ENCODE data around the gene MGAT3.
"Not testable (repeated sequence)": the region's sequence is repeated elsewhere in the genome, so short reads cannot be mapped to it uniquely, and the experiment has no call there.

MGAT3 gene

DNA sequence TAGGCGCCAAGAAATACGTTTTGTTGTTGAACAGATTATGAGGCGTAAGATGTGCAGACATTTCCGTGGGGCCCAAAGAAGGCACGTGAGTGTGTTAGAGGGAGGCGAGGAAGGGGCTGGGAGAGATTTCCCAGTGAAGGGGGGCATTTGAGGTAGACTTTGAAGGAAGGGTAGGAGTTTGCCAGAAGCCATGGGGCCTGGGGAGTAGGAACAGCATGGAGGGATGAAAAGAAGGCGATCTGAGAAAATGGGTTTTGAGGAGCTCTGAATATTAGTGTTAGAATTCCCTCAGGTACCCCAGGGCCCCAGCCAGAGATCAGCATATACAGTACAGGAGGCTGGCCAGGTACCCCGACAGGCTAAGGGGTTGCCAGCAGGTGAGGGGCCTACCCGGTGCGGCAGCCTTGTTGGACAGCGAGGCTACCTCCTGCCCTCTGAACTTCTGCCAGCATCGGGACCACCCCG lies 44.9 kb downstream of the MGAT3 start:
- no peaks in the 10 kb centered on the region for H3K27me3 ChIP-seq (ENCODE audit: control insufficient read depth, insufficient read depth, low read length)
- H3K9ac ChIP-seq (ENCODE audit: low read depth, low read length), result peak overlapping the region; percentile 91
- peaks cover 27% of the 10 kb centered on the region for H3K36me3 ChIP-seq (ENCODE audit: insufficient read depth, low read length)
- no peaks in the 10 kb centered on the region for H3K9me3 ChIP-seq (replicated peaks; ENCODE audit: low read length)
- peaks cover 11% of the 10 kb centered on the region for H3K4me1 ChIP-seq (ENCODE audit: control insufficient read depth, insufficient read depth, low read length)
- H3K4me2 ChIP-seq (ENCODE audit: low read length), result peak overlapping the region; percentile 85
- H3K4me3 ChIP-seq (ENCODE audit: low read length), result peak overlapping the region; percentile 88

DNA sequence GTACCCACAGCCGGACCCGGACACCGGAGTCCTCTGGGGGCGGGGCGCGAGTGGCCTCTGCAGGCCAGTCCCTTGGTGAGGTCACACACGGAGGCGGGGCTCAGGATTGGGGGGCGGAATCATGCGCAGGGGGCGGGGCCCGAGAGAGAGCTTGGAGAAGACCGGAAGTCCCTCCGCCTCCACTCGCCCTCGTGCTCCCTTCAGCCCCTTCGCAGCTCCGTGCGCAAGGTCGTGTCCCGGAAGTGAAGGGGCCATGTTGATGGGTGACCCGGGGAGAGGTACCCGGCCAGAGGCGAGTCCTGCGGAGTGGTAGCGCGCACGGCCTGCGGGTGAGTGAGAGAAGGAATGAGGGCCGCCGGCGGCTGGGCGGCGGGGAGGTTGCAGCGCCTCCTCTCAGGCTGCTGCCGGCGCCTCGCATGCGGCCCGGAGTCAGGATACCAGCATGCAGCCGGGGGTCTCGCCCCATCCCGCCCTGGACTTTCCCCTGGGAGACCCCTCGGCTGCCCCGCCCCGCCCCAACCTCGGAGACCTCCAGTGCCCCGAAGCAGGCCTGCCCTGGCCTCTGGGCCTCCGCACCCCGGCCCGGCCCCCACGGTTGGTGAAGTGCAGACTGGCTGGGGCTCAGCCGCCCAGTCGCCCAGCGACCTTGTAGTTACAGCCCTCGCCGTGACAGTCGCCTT lies 45.4 kb downstream of the MGAT3 start, which contains the start of gene MIEF1:
Gene MIEF1, plus strand, starts transcription at position 182 of the 680 bp plus-strand sequence. CDS start 9,005 bp downstream, outside the sequence.
- H3K27me3 ChIP-seq (ENCODE audit: control insufficient read depth, insufficient read depth, low read length), result no peaks in the 10 kb centered on the region
- peak within 1 kb of the TSS; percentile 91 for H3K9ac ChIP-seq (ENCODE audit: low read depth, low read length)
- H3K4me1 ChIP-seq (ENCODE audit: control insufficient read depth, insufficient read depth, low read length), result peaks cover 11% of the 10 kb centered on the region
- peak within 1 kb of the TSS; percentile 88 for H3K4me3 ChIP-seq (ENCODE audit: low read length)
- peaks cover 31% of the 10 kb centered on the region for H3K36me3 ChIP-seq (ENCODE audit: insufficient read depth, low read length)
- no peaks in the 10 kb centered on the region for H3K9me3 ChIP-seq (replicated peaks; ENCODE audit: low read length)
- H3K4me2 ChIP-seq (ENCODE audit: low read length), result peak within 1 kb of the TSS; percentile 85

DNA sequence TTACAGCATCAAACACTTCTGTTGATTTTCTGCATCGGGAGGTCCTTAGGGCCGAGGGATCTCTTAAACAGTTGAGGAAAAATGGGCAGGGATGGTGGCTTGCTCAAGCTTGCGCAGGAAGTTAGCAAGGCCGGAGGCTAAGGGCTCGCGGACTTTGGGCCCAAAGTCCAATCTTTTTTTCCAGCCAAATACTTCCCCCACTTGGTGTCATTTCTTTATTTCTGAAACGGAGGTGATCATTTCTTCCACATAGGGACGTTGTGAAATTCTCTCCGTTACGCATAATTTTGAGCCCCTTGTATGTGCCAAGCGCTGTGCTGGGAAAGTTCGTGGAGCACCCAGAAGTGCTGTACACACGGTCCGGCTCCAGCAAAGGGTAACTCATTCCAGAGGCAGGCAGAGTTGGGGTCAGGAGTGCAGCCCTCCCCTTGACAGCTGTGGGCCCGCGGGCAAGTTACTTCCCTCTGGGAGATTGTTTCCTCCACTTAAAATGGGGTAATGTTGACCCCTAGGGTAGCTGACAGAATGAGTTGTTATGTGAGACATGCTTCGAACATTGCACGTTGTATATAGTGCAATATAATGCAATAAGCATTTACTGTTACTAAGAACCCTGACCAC lies 46.1 kb downstream of the MGAT3 start:
- Histone ChIP-seq H3K4me3 (ENCODE audit: low read length) (peak overlapping the region; percentile 88), H3K9ac (ENCODE audit: low read depth, low read length) (peak overlapping the region; percentile 91), H3K36me3 (ENCODE audit: insufficient read depth, low read length) (peaks cover 33% of the 10 kb centered on the region), H3K9me3 (replicated peaks; ENCODE audit: low read length) (no peaks in the 10 kb centered on the region), H3K4me1 (ENCODE audit: control insufficient read depth, insufficient read depth, low read length) (peaks cover 11% of the 10 kb centered on the region), H3K4me2 (ENCODE audit: low read length) (peak overlapping the region; percentile 85), H3K27me3 (ENCODE audit: control insufficient read depth, insufficient read depth, low read length) (no peaks in the 10 kb centered on the region)

DNA sequence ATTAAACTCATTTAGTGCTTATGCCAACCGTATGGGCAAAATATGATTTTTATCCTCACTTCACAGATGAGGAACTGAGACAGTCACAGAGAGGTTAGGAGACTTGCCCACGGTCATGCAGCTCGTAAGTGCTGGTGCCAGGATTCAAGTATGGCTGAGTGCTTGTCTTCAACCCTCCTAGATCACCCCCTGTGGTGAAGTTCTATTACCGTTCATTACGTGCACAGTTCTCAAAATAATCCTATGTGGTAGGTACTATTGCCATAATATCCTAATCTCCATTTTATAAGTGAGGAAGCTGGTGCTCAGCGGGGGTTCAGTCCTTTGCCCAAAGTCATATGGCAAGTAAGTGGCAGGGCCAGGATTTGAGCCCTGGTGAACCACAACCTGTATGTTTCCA lies 46.8 kb downstream of the MGAT3 start:
- Histone ChIP-seq H3K4me2 (ENCODE audit: low read length) (peak overlapping the region; percentile 85), H3K9ac (ENCODE audit: low read depth, low read length) (peak overlapping the region; percentile 91), H3K4me3 (ENCODE audit: low read length) (peak overlapping the region; percentile 88), H3K9me3 (replicated peaks; ENCODE audit: low read length) (no peaks in the 10 kb centered on the region), H3K36me3 (ENCODE audit: insufficient read depth, low read length) (peaks cover 40% of the 10 kb centered on the region), H3K27me3 (ENCODE audit: control insufficient read depth, insufficient read depth, low read length) (no peaks in the 10 kb centered on the region), H3K4me1 (ENCODE audit: control insufficient read depth, insufficient read depth, low read length) (peaks cover 11% of the 10 kb centered on the region)

DNA sequence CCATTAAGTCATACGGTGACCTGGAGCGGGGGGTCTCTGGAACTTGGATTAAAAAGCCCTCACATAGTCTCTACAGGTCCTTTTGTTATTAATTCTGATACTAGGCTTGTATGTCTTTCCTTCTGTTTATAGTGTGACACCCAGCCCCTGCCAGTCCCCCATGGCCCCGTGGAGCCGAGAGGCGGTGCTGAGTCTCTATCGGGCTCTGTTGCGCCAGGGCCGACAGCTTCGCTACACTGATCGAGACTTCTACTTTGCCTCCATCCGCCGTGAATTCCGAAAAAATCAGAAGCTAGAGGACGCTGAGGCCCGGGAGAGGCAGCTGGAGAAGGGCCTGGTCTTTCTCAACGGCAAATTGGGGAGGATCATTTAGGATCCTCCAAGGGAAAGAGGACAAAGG lies 47.3 kb downstream of the MGAT3 start:
- Histone ChIP-seq H3K4me2 (ENCODE audit: low read length) (peak overlapping the region; percentile 85), H3K27me3 (ENCODE audit: control insufficient read depth, insufficient read depth, low read length) (no peaks in the 10 kb centered on the region), H3K36me3 (ENCODE audit: insufficient read depth, low read length) (peaks cover 42% of the 10 kb centered on the region), H3K9ac (ENCODE audit: low read depth, low read length) (peak overlapping the region; percentile 91), H3K4me3 (ENCODE audit: low read length) (no peak overlapping the region), H3K9me3 (replicated peaks; ENCODE audit: low read length) (no peaks in the 10 kb centered on the region), H3K4me1 (ENCODE audit: control insufficient read depth, insufficient read depth, low read length) (peaks cover 11% of the 10 kb centered on the region)

DNA sequence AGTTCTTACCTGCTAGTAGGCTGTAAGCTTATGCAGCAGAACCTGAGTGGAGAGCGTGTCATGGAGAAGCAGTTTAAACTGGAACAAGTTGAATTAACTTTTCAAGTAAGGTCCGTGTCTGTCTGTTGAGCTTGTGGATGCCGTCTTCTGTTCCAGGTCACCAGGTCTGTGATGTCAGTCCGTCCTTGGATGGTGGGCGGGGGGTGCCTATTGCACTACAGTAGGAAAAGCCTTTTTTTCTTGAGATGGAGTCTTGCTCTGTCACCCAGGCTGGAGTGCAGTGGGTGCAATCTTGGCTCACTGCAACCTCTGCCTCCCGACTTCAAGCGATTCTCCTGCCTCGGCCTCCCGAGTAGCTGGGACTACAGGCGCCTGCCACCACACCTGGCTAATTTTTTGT lies 50.2 kb downstream of the MGAT3 start:
- H3K27me3 ChIP-seq (ENCODE audit: control insufficient read depth, insufficient read depth, low read length); H3K9me3 ChIP-seq (replicated peaks; ENCODE audit: low read length); H3K9ac ChIP-seq (ENCODE audit: low read depth, low read length); H3K4me2 ChIP-seq (ENCODE audit: low read length); H3K4me3 ChIP-seq (ENCODE audit: low read length): not testable (repeated sequence)
- Histone ChIP-seq H3K4me1 (ENCODE audit: control insufficient read depth, insufficient read depth, low read length) (peaks cover 11% of the 10 kb centered on the region), H3K36me3 (ENCODE audit: insufficient read depth, low read length) (peaks cover 69% of the 10 kb centered on the region)

DNA sequence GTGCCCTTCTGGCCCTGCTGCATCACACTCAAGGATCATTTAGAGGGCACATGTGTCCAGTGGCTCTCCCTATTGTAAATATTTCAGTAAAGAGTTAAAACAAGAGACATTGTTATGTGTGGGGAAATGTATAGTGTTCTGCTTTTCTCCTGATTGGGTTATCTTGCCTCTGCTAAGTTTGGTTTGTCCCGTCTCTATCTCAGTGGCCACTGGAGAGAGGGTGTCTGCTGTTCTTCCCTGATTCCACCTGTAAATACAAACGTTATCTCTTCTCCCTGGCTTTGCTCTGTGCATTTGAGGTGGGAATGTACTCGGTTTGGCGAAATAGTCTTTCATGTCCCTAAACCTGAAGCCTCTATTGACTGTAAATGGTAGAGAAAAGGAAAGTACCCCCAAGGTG lies 51.6 kb downstream of the MGAT3 start:
- Histone ChIP-seq H3K36me3 (ENCODE audit: insufficient read depth, low read length) (peaks cover 76% of the 10 kb centered on the region), H3K9me3 (replicated peaks; ENCODE audit: low read length) (no peaks in the 10 kb centered on the region), H3K4me1 (ENCODE audit: control insufficient read depth, insufficient read depth, low read length) (peaks cover 7% of the 10 kb centered on the region), H3K4me2 (ENCODE audit: low read length) (no peak overlapping the region), H3K4me3 (ENCODE audit: low read length) (no peak overlapping the region), H3K9ac (ENCODE audit: low read depth, low read length) (no peak overlapping the region), H3K27me3 (ENCODE audit: control insufficient read depth, insufficient read depth, low read length) (no peaks in the 10 kb centered on the region)

DNA sequence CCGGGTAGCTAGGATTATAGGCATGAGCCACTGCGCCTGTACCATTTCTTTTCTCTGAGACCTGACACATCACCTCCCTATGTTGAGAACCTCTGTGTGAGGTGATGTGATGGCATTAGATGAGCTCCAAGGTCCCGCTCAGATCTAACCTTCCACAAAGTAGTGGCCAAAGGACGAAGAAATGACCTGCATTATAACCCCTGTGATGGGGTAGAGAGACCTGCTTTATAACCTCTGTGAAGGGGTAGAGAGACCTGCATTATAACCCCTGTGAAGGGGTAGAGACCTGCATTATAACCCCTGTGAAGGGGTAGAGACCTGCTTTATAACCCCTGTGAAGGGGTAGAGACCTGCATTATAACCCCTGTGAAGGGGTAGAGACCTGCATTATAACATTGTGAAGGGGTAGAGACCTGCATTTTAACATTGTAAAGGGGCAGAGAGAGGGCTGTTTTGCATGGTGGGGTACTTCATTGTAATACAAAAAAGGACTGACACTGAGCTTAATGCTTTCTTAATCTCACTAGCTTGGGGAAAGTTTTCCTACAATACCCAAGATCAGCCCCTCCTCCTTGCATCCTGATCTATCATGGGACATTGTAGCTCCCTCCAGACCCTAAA lies 53.8 kb downstream of the MGAT3 start:
- Histone ChIP-seq H3K9ac (ENCODE audit: low read depth, low read length) (no peak overlapping the region), H3K4me3 (ENCODE audit: low read length) (no peak overlapping the region), H3K9me3 (replicated peaks; ENCODE audit: low read length) (no peaks in the 10 kb centered on the region), H3K27me3 (ENCODE audit: control insufficient read depth, insufficient read depth, low read length) (no peaks in the 10 kb centered on the region), H3K4me2 (ENCODE audit: low read length) (no peak overlapping the region), H3K4me1 (ENCODE audit: control insufficient read depth, insufficient read depth, low read length) (peaks cover 12% of the 10 kb centered on the region), H3K36me3 (ENCODE audit: insufficient read depth, low read length) (peaks cover 81% of the 10 kb centered on the region)

DNA sequence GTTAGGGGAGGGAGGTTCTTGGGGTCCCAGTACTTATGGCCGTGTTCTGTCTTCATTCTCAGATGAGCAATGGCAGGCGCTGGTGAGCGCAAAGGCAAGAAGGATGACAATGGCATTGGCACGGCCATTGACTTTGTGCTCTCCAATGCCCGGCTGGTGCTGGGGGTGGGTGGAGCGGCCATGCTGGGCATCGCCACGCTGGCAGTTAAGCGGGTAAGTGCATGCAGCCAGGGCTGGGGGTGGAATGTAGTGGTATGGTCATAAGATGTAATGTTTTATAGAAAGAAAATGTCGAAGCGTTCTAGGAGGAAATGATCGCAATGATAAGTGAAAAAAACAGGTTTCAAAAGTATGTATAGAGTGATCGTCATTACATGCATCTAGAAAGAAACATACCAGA lies 54.4 kb downstream of the MGAT3 start:
- Histone ChIP-seq H3K9ac (ENCODE audit: low read depth, low read length) (no peak overlapping the region), H3K4me1 (ENCODE audit: control insufficient read depth, insufficient read depth, low read length) (peaks cover 16% of the 10 kb centered on the region), H3K36me3 (ENCODE audit: insufficient read depth, low read length) (peaks cover 76% of the 10 kb centered on the region), H3K27me3 (ENCODE audit: control insufficient read depth, insufficient read depth, low read length) (no peaks in the 10 kb centered on the region), H3K4me2 (ENCODE audit: low read length) (no peak overlapping the region), H3K9me3 (replicated peaks; ENCODE audit: low read length) (no peaks in the 10 kb centered on the region), H3K4me3 (ENCODE audit: low read length) (no peak overlapping the region)

DNA sequence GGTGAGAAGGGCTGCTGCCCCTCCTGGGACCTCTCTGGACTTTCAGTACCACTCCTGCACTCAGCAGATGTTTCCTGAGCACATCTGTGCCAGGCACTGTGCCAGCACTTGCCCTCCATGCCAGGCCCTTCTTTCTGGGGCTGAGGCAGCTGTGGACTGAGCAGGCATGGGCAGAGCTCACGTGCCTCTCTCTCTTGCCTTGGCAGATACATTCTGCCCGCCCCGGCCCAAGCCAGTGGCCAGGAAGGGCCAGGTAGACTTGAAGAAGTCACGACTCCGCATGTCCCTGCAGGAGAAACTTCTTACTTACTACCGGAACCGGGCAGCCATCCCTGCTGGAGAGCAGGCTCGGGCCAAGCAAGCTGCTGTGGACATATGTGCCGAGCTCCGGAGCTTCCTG lies 55.2 kb downstream of the MGAT3 start:
- Histone ChIP-seq H3K4me3 (ENCODE audit: low read length) (no peak overlapping the region), H3K9ac (ENCODE audit: low read depth, low read length) (no peak overlapping the region), H3K36me3 (ENCODE audit: insufficient read depth, low read length) (peaks cover 73% of the 10 kb centered on the region), H3K27me3 (ENCODE audit: control insufficient read depth, insufficient read depth, low read length) (no peaks in the 10 kb centered on the region), H3K4me1 (ENCODE audit: control insufficient read depth, insufficient read depth, low read length) (peaks cover 16% of the 10 kb centered on the region), H3K9me3 (replicated peaks; ENCODE audit: low read length) (no peaks in the 10 kb centered on the region), H3K4me2 (ENCODE audit: low read length) (no peak overlapping the region)

DNA sequence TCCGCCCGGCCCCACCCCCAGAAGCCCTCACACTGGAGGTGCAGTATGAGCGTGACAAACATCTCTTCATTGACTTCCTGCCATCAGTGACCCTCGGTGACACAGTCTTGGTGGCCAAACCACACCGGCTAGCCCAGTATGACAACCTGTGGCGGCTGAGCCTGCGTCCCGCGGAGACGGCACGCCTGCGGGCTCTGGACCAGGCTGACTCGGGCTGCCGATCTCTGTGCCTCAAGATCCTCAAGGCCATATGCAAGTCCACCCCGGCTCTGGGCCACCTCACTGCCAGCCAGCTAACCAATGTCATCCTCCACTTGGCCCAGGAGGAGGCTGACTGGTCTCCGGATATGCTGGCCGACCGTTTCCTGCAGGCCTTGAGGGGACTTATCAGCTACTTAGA lies 57.0 kb downstream of the MGAT3 start:
- H3K9ac ChIP-seq (ENCODE audit: low read depth, low read length), result no peak overlapping the region
- no peak overlapping the region for H3K4me3 ChIP-seq (ENCODE audit: low read length)
- no peaks in the 10 kb centered on the region for H3K27me3 ChIP-seq (ENCODE audit: control insufficient read depth, insufficient read depth, low read length)
- H3K4me1 ChIP-seq (ENCODE audit: control insufficient read depth, insufficient read depth, low read length), result peaks cover 24% of the 10 kb centered on the region
- no peak overlapping the region for H3K4me2 ChIP-seq (ENCODE audit: low read length)
- H3K36me3 ChIP-seq (ENCODE audit: insufficient read depth, low read length), result peaks cover 70% of the 10 kb centered on the region
- H3K9me3 ChIP-seq (replicated peaks; ENCODE audit: low read length), result no peaks in the 10 kb centered on the region

Measured in skeletal muscle satellite cell (primary cell).